ENCODE data around the gene CCR5AS.

DNA sequence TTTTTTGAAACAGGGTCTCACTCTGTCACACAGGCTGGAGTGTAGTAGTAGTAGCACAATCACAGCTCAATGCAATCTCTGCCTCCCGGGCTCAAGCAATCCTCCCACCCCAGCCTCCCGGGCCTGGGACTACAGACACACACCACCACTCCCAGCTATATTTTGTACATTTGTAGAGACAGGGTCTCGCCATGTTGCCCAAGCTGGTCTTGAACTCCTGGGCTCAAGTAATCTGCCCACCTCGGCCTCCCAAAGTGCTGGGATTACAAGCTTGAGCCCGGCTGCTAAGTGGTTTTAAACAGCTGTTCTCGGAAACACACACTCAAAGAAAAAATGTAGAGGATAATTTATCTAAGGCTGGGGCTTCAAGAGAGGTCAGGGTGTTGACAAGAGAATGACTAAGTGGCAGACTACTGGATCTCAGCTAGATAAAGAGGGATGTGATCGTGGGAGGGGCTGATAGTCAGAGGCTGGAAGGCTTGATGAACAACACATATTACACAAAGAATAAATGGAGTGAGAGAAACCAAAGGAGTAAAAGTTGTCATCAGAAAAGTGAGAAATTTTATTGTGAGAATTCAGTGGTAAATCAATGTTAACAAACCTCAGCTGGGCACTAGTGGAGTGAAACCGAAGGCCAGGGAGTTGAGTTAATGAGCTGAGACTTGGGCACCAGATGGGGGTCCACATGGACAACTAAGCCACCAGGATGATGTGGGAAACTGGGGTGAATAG lies 6.7 kb downstream of the CCR5AS start:
- TF ChIP-seq, protein P1, sequence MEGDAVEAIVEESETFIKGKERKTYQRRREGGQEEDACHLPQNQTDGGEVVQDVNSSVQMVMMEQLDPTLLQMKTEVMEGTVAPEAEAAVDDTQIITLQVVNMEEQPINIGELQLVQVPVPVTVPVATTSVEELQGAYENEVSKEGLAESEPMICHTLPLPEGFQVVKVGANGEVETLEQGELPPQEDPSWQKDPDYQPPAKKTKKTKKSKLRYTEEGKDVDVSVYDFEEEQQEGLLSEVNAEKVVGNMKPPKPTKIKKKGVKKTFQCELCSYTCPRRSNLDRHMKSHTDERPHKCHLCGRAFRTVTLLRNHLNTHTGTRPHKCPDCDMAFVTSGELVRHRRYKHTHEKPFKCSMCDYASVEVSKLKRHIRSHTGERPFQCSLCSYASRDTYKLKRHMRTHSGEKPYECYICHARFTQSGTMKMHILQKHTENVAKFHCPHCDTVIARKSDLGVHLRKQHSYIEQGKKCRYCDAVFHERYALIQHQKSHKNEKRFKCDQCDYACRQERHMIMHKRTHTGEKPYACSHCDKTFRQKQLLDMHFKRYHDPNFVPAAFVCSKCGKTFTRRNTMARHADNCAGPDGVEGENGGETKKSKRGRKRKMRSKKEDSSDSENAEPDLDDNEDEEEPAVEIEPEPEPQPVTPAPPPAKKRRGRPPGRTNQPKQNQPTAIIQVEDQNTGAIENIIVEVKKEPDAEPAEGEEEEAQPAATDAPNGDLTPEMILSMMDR (IDR thresholded peaks at IDR 0.05): no peak
- TF ChIP-seq POLR2AphosphoS5 (IDR thresholded peaks at IDR 0.05): no peak
- TF ChIP-seq POLR2A (IDR thresholded peaks at IDR 0.05; ENCODE audit: low read depth): no peak

Data from esophagus muscularis mucosa (tissue), 3 donors.